ENCODE measurements around the gene PROK1. TPM values are rescaled to one million over a fixed set of nuclear protein-coding genes. Genes with fewer than 3 reads are reported as not detected.

The PROK1 gene
- total RNA-seq, 1 experiment from 2014 or later: not detected

DNA sequence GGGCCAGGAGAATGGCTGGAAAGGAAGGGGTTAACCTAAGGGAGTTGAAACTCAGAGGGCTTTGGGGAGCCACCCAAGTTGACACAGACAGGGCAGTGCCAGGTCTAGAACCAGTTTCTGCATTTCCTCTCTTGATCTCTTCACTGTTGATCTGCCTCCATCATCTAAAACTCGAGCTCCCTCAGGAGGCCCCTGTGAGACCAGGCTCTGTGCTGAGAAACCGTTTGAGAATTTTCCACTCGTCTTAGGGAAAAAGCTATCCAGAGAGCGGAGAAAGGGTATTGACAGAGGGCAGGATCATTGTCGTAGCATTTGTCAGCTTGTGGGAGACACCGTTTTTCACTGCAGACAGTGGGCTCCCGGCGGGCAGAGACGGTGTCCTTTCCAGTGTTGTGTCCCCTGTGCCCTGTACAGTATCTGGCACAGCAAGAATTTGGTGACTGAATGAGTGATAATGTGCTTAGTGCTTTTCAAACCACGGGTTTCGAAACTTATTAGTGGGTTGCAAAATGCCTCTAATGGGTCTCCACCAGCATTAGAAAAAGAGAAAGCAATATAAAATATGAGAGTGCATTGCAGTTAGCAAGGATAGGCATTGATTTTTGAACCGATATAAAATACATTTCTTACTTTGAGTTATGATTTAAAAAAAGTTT lies 31.1 kb downstream of the PROK1 start:
- CTCF ChIA-PET: no interaction called here
- H3K79me2 ChIP-seq (ENCODE audit: low read length): no peaks in the 10 kb centered on the region
- H2AFZ ChIP-seq (ENCODE audit: low read length): no peak overlapping the region

DNA sequence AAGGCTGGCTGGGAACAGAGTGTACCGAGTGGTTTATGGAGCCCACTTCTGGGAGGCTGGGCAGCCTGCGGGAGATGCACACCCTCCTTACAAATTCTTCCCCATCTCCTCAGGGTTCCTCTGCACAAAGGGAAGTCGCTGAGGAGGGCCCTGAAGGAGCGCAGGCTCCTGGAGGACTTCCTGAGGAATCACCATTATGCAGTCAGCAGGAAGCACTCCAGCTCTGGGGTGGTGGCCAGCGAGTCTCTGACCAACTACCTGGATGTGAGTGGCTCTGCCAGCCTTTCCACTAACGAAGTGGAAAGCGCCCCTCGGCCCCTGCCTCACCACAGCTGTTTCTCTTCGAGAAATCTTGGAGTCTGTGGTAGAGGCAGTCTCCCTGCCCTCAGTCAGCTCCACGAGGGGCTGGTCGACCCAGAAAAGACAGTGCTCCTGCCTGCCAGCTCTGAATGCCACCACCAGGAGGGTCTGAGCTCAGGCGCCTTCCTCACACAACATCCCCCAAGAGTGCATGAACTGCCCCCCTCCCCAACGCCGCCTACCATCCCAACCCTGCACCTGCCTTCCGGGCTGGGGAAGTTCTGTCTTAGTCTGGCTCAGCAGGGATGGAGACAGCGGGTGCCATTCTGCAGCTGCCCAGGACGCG lies 31.8 kb downstream of the PROK1 start:
- no TSS peak for BruUV-seq (replicated peaks)
- H3K79me2 ChIP-seq (ENCODE audit: low read length): no peaks in the 10 kb centered on the region
- TF ChIP-seq EZH2phosphoT487 (IDR thresholded peaks at IDR 0.05; ENCODE audit: borderline replicate concordance, low read length) (no peak), EZH2 (IDR thresholded peaks at IDR 0.05; ENCODE audit: low read length, unreplicated experiment) (no peak), CTCF (conservative IDR thresholded peaks at IDR 0.05; ENCODE audit: low read depth, low read length) (no peak)
- H3K27me3 ChIP-seq (ENCODE audit: low read length): no peaks in the 10 kb centered on the region
- no peak overlapping the region for H3K27ac ChIP-seq (ENCODE audit: low read length)
- peaks cover 21% of the 10 kb centered on the region for H3K4me1 ChIP-seq (ENCODE audit: insufficient read depth, low read length)
- no peaks in the 10 kb centered on the region for H3F3A ChIP-seq (ENCODE audit: low read length, unreplicated experiment)
- ATAC-seq (no peak), DNase-seq (no peak)
- H3K9me2 ChIP-seq (replicated peaks; ENCODE audit: low read length): no peaks in the 10 kb centered on the region
- intact Hi-C loops (cut with micrococcal nuclease): no loop called here
- H2AFZ ChIP-seq (ENCODE audit: low read length): no peak overlapping the region
- no peak overlapping the region for H3K9ac ChIP-seq (ENCODE audit: low read length)
- POLR2A ChIA-PET (ENCODE audit: unreplicated experiment): no interaction called here
- H4K20me1 ChIP-seq (ENCODE audit: low read length): no peaks in the 10 kb centered on the region
- no peaks in the 10 kb centered on the region for H3K36me3 ChIP-seq (ENCODE audit: low read depth, low read length)
- H3K4me3 ChIP-seq (ENCODE audit: low read length): no peak overlapping the region
- CTCF ChIA-PET: no interaction called here
- H3K4me2 ChIP-seq (ENCODE audit: low read length): no peak overlapping the region
- no peaks in the 10 kb centered on the region for H3K9me3 ChIP-seq (ENCODE audit: low read length)

More for the DNA sequence above, 31.1 kb downstream of the PROK1 start:
- H3K27ac ChIP-seq (ENCODE audit: low read length): no peak overlapping the region
- H3K9me3 ChIP-seq (ENCODE audit: low read length): no peaks in the 10 kb centered on the region
- no peak overlapping the region for H3K9ac ChIP-seq (ENCODE audit: low read length)
- intact Hi-C loops (cut with micrococcal nuclease): no loop called here
- H3K9me2 ChIP-seq (replicated peaks; ENCODE audit: low read length): no peaks in the 10 kb centered on the region
- no peak overlapping the region for H3K4me3 ChIP-seq (ENCODE audit: low read length)
- H3K4me1 ChIP-seq (ENCODE audit: insufficient read depth, low read length): peaks cover 21% of the 10 kb centered on the region
- no peaks in the 10 kb centered on the region for H3F3A ChIP-seq (ENCODE audit: low read length, unreplicated experiment)
- no peak overlapping the region for H3K4me2 ChIP-seq (ENCODE audit: low read length)
- DNase-seq: no peak
- no TSS peak for BruUV-seq (replicated peaks)
- no peaks in the 10 kb centered on the region for H4K20me1 ChIP-seq (ENCODE audit: low read length)
- TF ChIP-seq CTCF (conservative IDR thresholded peaks at IDR 0.05; ENCODE audit: low read depth, low read length) (no peak), EZH2 (IDR thresholded peaks at IDR 0.05; ENCODE audit: low read length, unreplicated experiment) (no peak), EZH2phosphoT487 (IDR thresholded peaks at IDR 0.05; ENCODE audit: borderline replicate concordance, low read length) (no peak)
- ATAC-seq: no peak
- POLR2A ChIA-PET (ENCODE audit: unreplicated experiment): no interaction called here
- H3K36me3 ChIP-seq (ENCODE audit: low read depth, low read length): no peaks in the 10 kb centered on the region
- H3K27me3 ChIP-seq (ENCODE audit: low read length): no peaks in the 10 kb centered on the region

DNA sequence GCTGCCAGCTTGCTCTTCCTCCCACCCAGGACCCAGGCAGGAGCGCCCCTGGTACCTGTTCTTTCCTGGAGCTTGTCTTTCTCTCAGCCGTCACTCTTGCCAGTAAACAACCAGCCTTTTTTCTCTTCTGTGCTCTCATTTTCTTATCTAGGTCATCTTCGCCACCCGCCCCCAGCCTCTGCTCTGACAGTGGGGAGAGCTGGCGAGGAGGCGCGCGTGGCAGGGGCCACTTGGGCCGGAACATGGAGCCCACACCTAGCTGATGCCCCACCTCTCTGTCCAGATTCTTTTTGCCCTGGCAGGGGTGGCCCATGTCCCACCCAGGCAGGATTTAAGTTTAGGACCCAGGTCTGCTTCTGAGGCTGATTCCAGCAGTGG lies 32.3 kb downstream of the PROK1 start:
- H2AFZ ChIP-seq (ENCODE audit: low read length): no peak overlapping the region
- intact Hi-C loops (cut with micrococcal nuclease): no loop called here
- TF ChIP-seq CTCF (conservative IDR thresholded peaks at IDR 0.05; ENCODE audit: low read depth, low read length): no peak
- no peak for TF ChIP-seq EZH2 (IDR thresholded peaks at IDR 0.05; ENCODE audit: low read length, unreplicated experiment)
- TF ChIP-seq EZH2phosphoT487 (IDR thresholded peaks at IDR 0.05; ENCODE audit: borderline replicate concordance, low read length): no peak
- no TSS peak for BruUV-seq (replicated peaks)
- peaks cover 16% of the 10 kb centered on the region for H3K4me1 ChIP-seq (ENCODE audit: insufficient read depth, low read length)
- no peak overlapping the region for H3K9ac ChIP-seq (ENCODE audit: low read length)
- no peak for DNase-seq
- H3K79me2 ChIP-seq (ENCODE audit: low read length): no peaks in the 10 kb centered on the region
- CTCF ChIA-PET: no interaction called here
- H3K4me2 ChIP-seq (ENCODE audit: low read length): no peak overlapping the region
- H3K9me2 ChIP-seq (replicated peaks; ENCODE audit: low read length): no peaks in the 10 kb centered on the region
- no peaks in the 10 kb centered on the region for H3K27me3 ChIP-seq (ENCODE audit: low read length)
- H3K9me3 ChIP-seq (ENCODE audit: low read length): no peaks in the 10 kb centered on the region
- no peak overlapping the region for H3K4me3 ChIP-seq (ENCODE audit: low read length)
- no peak overlapping the region for H3K27ac ChIP-seq (ENCODE audit: low read length)
- H4K20me1 ChIP-seq (ENCODE audit: low read length): no peaks in the 10 kb centered on the region
- no peaks in the 10 kb centered on the region for H3K36me3 ChIP-seq (ENCODE audit: low read depth, low read length)
- ATAC-seq: no peak
- no peaks in the 10 kb centered on the region for H3F3A ChIP-seq (ENCODE audit: low read length, unreplicated experiment)
- POLR2A ChIA-PET (ENCODE audit: unreplicated experiment): no interaction called here
